HCEC 1CT (cell line): ENCODE results near the gene MYPN.
"Not testable (repeated sequence)": the region's sequence is repeated elsewhere in the genome, so short reads cannot be mapped to it uniquely, and the experiment has no call there.

Source experiments
- DNase-seq: peaks from one replicate; pipeline ENCODE4 v3.0.0-alpha.2; 2017

MYPN gene

GRCh38 chr10:68109331-68109730 lies at the start of gene MYPN:
Gene MYPN (plus strand): TSS chr10:68109488. CDS start chr10:68121439, 11,951 bp downstream.
- no peak for DNase-seq

GRCh38 chr10:68067029-68067428 lies 42.3 kb upstream of the MYPN start:
- no peak for DNase-seq

- no peak for DNase-seq
These were observed 41.8 kb upstream of the MYPN start for GRCh38 chr10:68067508-68067907.

- DNase-seq, result no peak
These were observed 35.7 kb upstream of the MYPN start for GRCh38 chr10:68073631-68074030.

GRCh38 chr10:68074031-68074774 lies 35.1 kb upstream of the MYPN start:
- peak; percentile 39 for DNase-seq

GRCh38 chr10:68074775-68075549 lies 34.3 kb upstream of the MYPN start, which contains the start of gene HERC4:
Gene HERC4 (minus strand): TSS chr10:68075283. CDS start chr10:68073108, 2,175 bp downstream.
- DNase-seq, result peak; percentile 95

GRCh38 chr10:68075550-68076004 lies 33.7 kb upstream of the MYPN start:
- no peak for DNase-seq

- DNase-seq, result not testable (repeated sequence)
These were observed 33.2 kb upstream of the MYPN start for GRCh38 chr10:68076081-68076480.

- DNase-seq, result no peak
These were observed 32.3 kb upstream of the MYPN start for GRCh38 chr10:68077026-68077425.

- DNase-seq, result no peak
These were observed 29.9 kb upstream of the MYPN start for GRCh38 chr10:68079434-68079833.

GRCh38 chr10:68080853-68081431 lies 28.3 kb upstream of the MYPN start:
- no peak for DNase-seq

- DNase-seq, result no peak
These were observed 27.4 kb upstream of the MYPN start for GRCh38 chr10:68081916-68082315.

GRCh38 chr10:68082872-68083271 lies 26.4 kb upstream of the MYPN start:
- peak; percentile 62 for DNase-seq

- DNase-seq, result no peak
These were observed 25.3 kb upstream of the MYPN start for GRCh38 chr10:68083953-68084352.

GRCh38 chr10:68084469-68084868 lies 24.8 kb upstream of the MYPN start:
- DNase-seq, result no peak

- DNase-seq, result peak; percentile 39
These were observed 23.3 kb upstream of the MYPN start for GRCh38 chr10:68086011-68086410.

GRCh38 chr10:68086910-68087684 lies 22.2 kb upstream of the MYPN start:
- DNase-seq, result peak; percentile 61

- no peak for DNase-seq
These were observed 21.4 kb upstream of the MYPN start for GRCh38 chr10:68087685-68088401.

- peak; percentile 53 for DNase-seq
These were observed 20.5 kb upstream of the MYPN start for GRCh38 chr10:68088740-68089139.

- DNase-seq, result no peak
These were observed 18.7 kb upstream of the MYPN start for GRCh38 chr10:68090586-68090985.

- DNase-seq, result peak; percentile 42
These were observed 16.8 kb upstream of the MYPN start for GRCh38 chr10:68092512-68092911.

GRCh38 chr10:68095153-68095552 lies 14.1 kb upstream of the MYPN start:
- peak; percentile 86 for DNase-seq
